Measurements from ENCODE around the gene HEXIM2. TPM values are rescaled to one million over a fixed set of nuclear protein-coding genes. Genes with fewer than 3 reads are reported as not detected.
"Not testable (repeated sequence)": the region's sequence is repeated elsewhere in the genome, so short reads cannot be mapped to it uniquely, and the experiment has no call there.

The HEXIM2 gene, protein sequence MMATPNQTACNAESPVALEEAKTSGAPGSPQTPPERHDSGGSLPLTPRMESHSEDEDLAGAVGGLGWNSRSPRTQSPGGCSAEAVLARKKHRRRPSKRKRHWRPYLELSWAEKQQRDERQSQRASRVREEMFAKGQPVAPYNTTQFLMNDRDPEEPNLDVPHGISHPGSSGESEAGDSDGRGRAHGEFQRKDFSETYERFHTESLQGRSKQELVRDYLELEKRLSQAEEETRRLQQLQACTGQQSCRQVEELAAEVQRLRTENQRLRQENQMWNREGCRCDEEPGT
- polyA plus RNA-seq (2014; cell fraction: cytosol; rRNA removed), result 9.7 and 10.2 TPM in 2 replicates
- 7.2 and 8.5 TPM in 2 replicates for polyA plus RNA-seq (2014; cell fraction: nucleus; rRNA removed)

DNA sequence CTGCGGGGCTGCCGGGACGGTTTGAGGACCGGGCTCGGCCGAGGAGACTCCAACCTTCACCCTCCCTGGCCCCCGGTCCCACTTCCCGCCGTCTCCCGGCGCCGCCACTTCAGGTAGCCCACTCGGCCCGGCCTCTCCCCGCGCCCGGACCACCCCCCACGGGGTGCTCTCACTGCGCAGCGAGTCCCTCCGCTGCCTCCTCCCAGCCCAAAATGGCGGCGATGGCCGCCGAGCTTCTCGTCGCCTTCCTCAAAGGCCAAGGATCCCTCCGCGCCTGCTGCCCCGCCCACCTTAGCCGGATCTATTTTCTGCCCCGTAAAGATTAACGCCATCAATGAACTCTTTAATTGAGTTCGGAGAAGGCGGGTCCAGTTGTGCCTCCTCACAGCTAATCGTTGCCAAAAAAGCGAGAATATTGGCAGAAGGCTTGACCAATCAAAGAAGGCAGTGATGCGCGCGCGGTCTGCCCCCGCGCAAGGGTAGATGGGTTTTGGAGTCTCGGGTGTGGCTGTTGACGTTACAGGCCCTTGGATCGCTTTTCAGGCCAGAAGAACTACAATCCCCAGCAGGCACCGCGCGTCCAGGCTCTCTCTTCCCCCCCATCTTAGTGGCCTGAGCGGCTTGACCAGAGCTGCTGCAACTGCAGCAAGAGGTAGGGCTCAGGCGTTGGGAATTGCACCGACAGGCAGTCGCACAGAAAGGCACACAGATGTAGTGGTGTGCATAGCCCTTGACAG, at the start of gene HEXIM2:
Gene HEXIM2, plus strand, starts transcription at position 588 of the 737 bp plus-strand sequence. CDS start 919 bp downstream, outside the sequence.
- peak; percentile 100 for DNase-seq (ENCODE audit: low spot score)

- DNase-seq (ENCODE audit: low spot score), result no peak
Observed at GRCh38 chr17:45112559-45113423, 48.9 kb upstream of the HEXIM2 start.

- DNase-seq (ENCODE audit: low spot score), result no peak
Observed at GRCh38 chr17:45113424-45113754, 48.3 kb upstream of the HEXIM2 start.

- no peak for DNase-seq (ENCODE audit: low spot score)
Observed at GRCh38 chr17:45114117-45114932, 47.4 kb upstream of the HEXIM2 start.

- DNase-seq (ENCODE audit: low spot score), result no peak
Observed at GRCh38 chr17:45115015-45115625, 46.6 kb upstream of the HEXIM2 start.

DNA sequence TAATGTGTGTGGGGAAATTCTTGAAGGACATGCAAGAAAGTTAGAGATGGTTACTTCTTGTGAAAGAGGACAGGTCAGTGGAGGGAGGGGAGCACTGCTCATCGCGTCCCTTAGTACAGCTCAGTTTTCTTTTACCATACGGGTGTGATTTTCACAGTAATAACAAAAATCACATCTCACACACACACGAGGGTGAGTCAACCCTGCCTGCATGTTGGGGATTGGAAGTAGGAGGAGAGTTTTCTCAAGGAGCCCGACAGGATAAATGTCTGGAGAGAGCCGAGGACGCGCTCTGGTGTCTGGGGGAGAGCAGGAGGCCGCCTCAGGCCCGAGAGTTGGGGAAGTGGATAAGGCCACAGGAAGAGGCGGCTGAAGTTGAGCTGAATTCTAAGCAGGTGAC, 45.8 kb upstream of the HEXIM2 start:
- DNase-seq (ENCODE audit: low spot score), result no peak

DNA sequence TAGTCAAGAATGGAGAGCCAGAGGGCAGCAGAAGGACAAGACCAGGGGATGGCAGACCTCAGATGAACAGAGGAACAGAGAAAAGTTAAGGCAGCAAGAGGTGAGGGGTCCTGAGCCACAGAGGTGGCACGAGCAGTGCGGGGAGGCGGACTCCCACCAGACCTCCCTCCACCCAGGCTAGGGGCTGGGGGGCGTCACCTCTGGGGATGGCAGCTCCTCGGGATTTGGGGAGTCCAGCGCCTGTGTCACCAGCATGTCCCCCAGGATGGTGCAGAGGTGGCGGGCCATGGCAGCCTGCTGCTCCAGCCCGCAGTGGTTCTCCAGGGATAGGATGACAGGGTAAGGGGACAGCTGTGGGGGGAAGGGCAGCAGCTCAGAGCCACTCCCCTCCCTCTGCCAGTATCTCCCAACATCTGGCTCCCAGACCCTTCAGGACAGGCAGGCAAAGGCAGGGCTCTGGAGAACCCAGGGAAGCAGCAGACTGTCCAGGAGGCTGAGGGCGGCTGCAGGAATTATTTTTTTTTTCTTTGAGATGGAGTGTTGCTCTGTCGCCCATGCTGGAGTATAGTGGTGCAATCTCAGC, 45.1 kb upstream of the HEXIM2 start:
- peak; percentile 71 for DNase-seq (ENCODE audit: low spot score)

- DNase-seq (ENCODE audit: low spot score), result no peak
Observed at GRCh38 chr17:45117334-45117733, 44.3 kb upstream of the HEXIM2 start.

- no peak for DNase-seq (ENCODE audit: low spot score)
Observed at GRCh38 chr17:45117848-45118646, 43.6 kb upstream of the HEXIM2 start.

GRCh38 chr17:45118691-45119090, 43.0 kb upstream of the HEXIM2 start:
- DNase-seq (ENCODE audit: low spot score), result no peak

- no peak for DNase-seq (ENCODE audit: low spot score)
Observed at GRCh38 chr17:45119964-45120363, 41.7 kb upstream of the HEXIM2 start.

DNA sequence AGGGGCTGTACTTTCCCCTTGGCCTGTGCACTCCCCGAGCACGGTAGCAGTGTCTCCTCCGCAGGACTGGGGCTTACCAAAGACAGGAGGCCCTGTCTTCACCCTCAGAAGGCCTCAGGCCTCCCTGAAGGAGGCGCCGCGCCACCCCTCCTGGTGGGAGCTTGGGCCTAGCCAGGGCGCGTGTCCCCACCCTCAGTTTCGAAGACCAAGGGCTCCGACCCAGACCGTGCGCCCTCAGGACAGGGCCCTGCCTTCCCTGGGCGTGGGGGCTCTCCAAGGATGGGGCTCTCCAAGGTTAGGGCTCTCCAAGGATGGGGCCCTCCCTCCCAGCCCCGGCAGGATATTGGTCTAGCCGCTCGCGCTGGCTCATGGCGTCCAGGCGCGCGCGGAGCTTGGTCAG, 41.1 kb upstream of the HEXIM2 start:
- no peak for DNase-seq (ENCODE audit: low spot score)

GRCh38 chr17:45121055-45121454, 40.6 kb upstream of the HEXIM2 start:
- no peak for DNase-seq (ENCODE audit: low spot score)

GRCh38 chr17:45123076-45123770, 38.5 kb upstream of the HEXIM2 start:
- no peak for DNase-seq (ENCODE audit: low spot score)

DNA sequence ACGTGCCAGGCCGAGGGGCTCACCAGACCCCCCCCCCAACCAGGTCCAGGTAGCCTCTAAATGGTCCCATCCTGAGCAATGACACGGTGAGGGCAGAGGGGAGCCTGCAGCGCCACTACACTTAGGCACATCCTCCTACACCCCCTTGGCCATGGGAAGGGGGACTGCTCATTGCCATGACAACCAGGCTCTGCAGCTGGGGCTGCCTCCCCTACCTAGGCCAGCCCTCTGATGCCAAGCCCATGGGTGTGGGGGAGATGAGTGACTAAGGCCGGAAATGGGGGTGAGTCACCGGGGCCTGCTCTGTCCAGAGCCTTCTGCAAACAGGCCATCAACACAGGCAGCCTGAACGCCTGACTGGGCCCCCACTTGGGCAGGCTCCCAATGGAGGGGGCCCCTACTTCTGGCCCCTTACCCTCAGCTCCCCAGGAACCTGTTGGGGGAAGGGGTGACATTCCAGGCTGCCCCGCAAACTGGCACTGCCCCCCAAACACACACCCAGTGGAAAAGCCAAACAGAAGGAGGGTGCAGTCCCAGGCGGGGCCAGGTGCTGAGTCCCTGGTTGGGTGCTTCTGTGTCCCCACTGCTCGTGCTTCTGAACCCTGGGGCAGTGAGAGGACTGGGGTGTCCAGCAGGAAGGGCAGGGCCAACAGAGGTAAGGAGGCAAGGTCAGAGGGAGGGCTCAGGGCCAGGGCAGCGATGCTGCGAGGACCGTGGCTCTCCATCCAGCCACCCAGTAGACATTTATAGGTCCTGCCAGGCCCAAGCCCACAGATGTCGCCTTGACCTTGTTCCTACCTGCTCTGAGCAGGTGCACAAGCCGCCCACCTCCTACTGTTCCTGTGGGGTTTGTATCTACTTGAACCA, 37.5 kb upstream of the HEXIM2 start:
- DNase-seq (ENCODE audit: low spot score), result no peak

- not testable (repeated sequence) for DNase-seq (ENCODE audit: low spot score)
Observed at GRCh38 chr17:45124797-45125122, 36.9 kb upstream of the HEXIM2 start.

- DNase-seq (ENCODE audit: low spot score), result no peak
Observed at GRCh38 chr17:45125509-45125908, 36.2 kb upstream of the HEXIM2 start.

DNA sequence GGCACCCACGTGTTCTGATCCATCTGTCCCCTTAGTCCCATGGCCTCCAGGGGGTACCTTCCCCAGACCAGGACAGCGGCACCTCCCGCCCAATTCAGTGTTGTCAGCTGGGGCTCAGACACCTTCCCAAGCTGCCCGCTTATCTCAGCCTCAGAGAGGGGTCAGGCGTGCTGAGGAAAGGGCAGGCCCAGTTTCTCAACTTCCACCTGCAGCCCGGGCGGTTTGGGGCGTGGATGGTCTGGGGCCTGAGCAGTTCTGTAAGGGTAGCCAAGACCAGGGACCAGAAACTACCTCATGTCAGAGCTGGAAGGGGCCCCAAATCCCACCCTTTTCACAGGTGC, 34.5 kb upstream of the HEXIM2 start:
- DNase-seq (ENCODE audit: low spot score), result no peak
